ENCODE data around the gene MSH5. TPM values are rescaled to one million over a fixed set of nuclear protein-coding genes. Genes with fewer than 3 reads are reported as not detected.

The MSH5 gene
- total and polyA plus RNA-seq, 9 of the 15 experiments (the other 6 are each of a cell fraction or from before 2014, with no cell fraction given): 12.5 to 104 (median 46.6) TPM

- TF ChIP-seq HOMEZ (CRISPR knock-in tag; IDR thresholded peaks at IDR 0.05): peak; percentile 47; the same call in 1 of the 2 replicates
- peak; percentile 76 for TF ChIP-seq BHLHE40 (IDR thresholded peaks at IDR 0.05; ENCODE audit: low read length)
- no peak for TF ChIP-seq SLC30A9 (CRISPR knock-in tag; IDR thresholded peaks at IDR 0.05)
- TF ChIP-seq FOSL1 (tag; conservative IDR thresholded peaks at IDR 0.05): peak; percentile 40
- peak; percentile 78 for TF ChIP-seq PKNOX1 (IDR thresholded peaks at IDR 0.05)
- no peak for TF ChIP-seq ZNF184 (CRISPR knock-in tag; IDR thresholded peaks at IDR 0.05)
- TF ChIP-seq YY1 (IDR thresholded peaks at IDR 0.05; ENCODE audit: borderline replicate concordance in 1 of 3, control insufficient read depth in 1 of 3, extremely low read depth in 1 of 3, insufficient read depth in 3 of 3, insufficient read length in 1 of 3, insufficient replicate concordance in 2 of 3, low read depth in 1 of 3, low read length in 2 of 3): no peak
- no peak; the same call in 1 of the 2 replicates for TF ChIP-seq ZNF707 (CRISPR knock-in tag; conservative IDR thresholded peaks at IDR 0.05)
- TF ChIP-seq ATF6 (CRISPR knock-in tag; IDR thresholded peaks at IDR 0.05): no peak
- no peak for TF ChIP-seq NFIC (IDR thresholded peaks at IDR 0.05)
- TF ChIP-seq L3MBTL2 (IDR thresholded peaks at IDR 0.05): peak; percentile 82
- no peak for TF ChIP-seq ZNF696 (CRISPR knock-in tag; conservative IDR thresholded peaks at IDR 0.05)
- no peak for TF ChIP-seq DIDO1 (tag; IDR thresholded peaks at IDR 0.05; ENCODE audit: low read depth)
- TF ChIP-seq JUND (IDR thresholded peaks at IDR 0.05; ENCODE audit: borderline replicate concordance, low read depth, low read length): peak; percentile 26; the same call in 1 of the 2 replicates
- peak; percentile 45; the same call in 1 of the 3 replicates for TF ChIP-seq JUND (tag; IDR thresholded peaks at IDR 0.05; ENCODE audit: borderline replicate concordance, low read depth, low read length)
- TF ChIP-seq ZNF140 (CRISPR knock-in tag; IDR thresholded peaks at IDR 0.05): no peak
- TF ChIP-seq ZNF785 (CRISPR knock-in tag; IDR thresholded peaks at IDR 0.05): no peak
- TF ChIP-seq E2F4 (CRISPR knock-in tag; IDR thresholded peaks at IDR 0.05; ENCODE audit: low read depth): no peak
- TF ChIP-seq NKRF (IDR thresholded peaks at IDR 0.05; ENCODE audit: borderline replicate concordance): peak; percentile 35
Observed at GRCh38 chr6:31725502-31726350, 14.1 kb upstream of the MSH5 start (continued).
